ENCODE data around the gene PLD6.
"Not testable (repeated sequence)": the region's sequence is repeated elsewhere in the genome, so short reads cannot be mapped to it uniquely, and the experiment has no call there.

Gene PLD6, protein sequence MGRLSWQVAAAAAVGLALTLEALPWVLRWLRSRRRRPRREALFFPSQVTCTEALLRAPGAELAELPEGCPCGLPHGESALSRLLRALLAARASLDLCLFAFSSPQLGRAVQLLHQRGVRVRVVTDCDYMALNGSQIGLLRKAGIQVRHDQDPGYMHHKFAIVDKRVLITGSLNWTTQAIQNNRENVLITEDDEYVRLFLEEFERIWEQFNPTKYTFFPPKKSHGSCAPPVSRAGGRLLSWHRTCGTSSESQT

DNA sequence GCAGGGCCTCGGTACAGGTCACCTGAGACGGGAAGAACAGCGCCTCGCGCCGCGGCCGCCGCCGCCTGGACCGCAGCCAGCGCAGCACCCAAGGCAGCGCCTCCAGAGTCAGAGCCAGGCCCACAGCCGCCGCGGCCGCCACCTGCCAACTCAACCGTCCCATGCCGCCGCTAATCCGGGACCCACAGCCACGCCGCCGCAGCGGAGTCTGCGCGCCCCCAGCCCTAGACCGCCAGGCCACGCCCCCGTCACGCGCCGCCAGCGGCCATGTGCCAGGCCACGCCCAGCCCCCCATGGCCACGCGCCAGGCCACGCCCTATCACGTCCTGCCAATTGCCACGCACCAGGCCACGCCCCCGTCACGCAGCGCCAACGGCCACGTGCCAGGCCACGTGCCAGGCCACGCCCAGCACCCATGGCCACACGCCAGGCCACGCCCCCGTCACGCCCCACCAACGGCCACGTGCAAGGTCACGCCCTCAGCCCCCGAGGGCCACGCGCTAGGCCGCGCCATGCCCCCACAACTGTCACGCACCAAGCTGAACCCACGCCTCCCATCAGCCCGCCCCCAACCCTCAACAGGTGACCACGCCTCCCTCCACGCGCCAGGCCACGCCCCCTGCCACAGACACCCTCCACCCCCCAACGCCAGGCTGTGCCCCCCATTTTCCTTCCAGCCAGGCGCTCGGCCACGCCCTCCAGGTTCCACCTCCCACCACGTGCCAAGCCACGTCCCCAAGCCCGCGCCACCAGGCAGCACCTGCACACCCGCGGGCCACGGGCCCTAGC lies at the start of gene PLD6:
Gene PLD6, minus strand, starts transcription at position 210 of the 789 bp plus-strand sequence. Its CDS starts 47 bp downstream, at position 163.
- DNase-seq (ENCODE audit: low spot score), result peak; percentile 98
- in situ Hi-C loops (cut with MboI; ENCODE audit: low pct_unique_long_range_greater_than_20kb, low sequenced_read_pairs, unreplicated experiment), result no loop called here
- TF ChIP-seq, protein P1, sequence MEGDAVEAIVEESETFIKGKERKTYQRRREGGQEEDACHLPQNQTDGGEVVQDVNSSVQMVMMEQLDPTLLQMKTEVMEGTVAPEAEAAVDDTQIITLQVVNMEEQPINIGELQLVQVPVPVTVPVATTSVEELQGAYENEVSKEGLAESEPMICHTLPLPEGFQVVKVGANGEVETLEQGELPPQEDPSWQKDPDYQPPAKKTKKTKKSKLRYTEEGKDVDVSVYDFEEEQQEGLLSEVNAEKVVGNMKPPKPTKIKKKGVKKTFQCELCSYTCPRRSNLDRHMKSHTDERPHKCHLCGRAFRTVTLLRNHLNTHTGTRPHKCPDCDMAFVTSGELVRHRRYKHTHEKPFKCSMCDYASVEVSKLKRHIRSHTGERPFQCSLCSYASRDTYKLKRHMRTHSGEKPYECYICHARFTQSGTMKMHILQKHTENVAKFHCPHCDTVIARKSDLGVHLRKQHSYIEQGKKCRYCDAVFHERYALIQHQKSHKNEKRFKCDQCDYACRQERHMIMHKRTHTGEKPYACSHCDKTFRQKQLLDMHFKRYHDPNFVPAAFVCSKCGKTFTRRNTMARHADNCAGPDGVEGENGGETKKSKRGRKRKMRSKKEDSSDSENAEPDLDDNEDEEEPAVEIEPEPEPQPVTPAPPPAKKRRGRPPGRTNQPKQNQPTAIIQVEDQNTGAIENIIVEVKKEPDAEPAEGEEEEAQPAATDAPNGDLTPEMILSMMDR (IDR thresholded peaks at IDR 0.05; ENCODE audit: extremely low read depth, insufficient read depth, missing control alignments), result peak; percentile 8

DNA sequence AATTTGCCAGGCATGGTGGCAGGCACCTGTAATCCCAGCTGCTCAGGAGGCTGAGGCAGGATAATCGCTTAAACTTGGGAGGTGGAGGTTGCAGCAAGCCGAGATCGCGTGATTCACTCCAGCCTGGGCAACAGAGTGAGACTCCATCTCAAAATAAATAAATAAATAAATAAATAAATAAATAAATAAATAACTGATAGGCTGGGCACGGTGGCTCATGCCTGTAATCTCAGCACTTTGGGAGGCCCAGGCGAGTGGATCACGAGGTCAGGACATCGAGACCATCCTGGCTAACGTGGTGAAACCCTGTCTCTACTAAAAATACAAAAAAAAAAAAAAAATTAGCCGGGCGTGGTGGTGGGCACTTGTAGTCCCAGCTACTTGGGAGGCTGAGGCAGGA lies 49.6 kb upstream of the PLD6 start:
- in situ Hi-C loops (cut with MboI; ENCODE audit: low pct_unique_long_range_greater_than_20kb, low sequenced_read_pairs, unreplicated experiment); DNase-seq (ENCODE audit: low spot score): not testable (repeated sequence)

DNA sequence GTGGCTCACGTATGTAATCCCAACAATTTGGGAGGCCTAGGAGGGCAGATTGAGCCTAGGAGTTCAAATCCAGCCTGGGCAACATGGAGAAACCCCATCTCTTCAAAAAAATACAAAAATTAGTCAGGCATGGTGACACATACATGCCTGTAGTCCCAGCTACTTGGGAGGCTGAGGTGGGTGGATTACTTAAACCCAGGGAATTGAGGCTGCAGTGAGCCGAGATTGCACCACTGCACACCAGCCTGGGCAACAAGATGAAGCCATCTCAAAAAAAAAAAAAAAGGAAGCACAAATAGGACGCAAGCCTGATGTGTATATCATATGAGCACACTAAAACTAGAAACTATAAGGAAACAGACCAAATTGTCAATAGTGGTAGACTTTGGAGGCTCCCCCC lies 47.9 kb upstream of the PLD6 start:
- in situ Hi-C loops (cut with MboI; ENCODE audit: low pct_unique_long_range_greater_than_20kb, low sequenced_read_pairs, unreplicated experiment), result no loop called here
- DNase-seq (ENCODE audit: low spot score), result no peak
- TF ChIP-seq, protein P1 (IDR thresholded peaks at IDR 0.05; ENCODE audit: extremely low read depth, insufficient read depth, missing control alignments), result no peak

GRCh38 chr17:17253406-17253805 lies 47.3 kb upstream of the PLD6 start:
- DNase-seq (ENCODE audit: low spot score), result no peak
- in situ Hi-C loops (cut with MboI; ENCODE audit: low pct_unique_long_range_greater_than_20kb, low sequenced_read_pairs, unreplicated experiment), result no loop called here
- TF ChIP-seq, protein P1 (IDR thresholded peaks at IDR 0.05; ENCODE audit: extremely low read depth, insufficient read depth, missing control alignments), result no peak

DNA sequence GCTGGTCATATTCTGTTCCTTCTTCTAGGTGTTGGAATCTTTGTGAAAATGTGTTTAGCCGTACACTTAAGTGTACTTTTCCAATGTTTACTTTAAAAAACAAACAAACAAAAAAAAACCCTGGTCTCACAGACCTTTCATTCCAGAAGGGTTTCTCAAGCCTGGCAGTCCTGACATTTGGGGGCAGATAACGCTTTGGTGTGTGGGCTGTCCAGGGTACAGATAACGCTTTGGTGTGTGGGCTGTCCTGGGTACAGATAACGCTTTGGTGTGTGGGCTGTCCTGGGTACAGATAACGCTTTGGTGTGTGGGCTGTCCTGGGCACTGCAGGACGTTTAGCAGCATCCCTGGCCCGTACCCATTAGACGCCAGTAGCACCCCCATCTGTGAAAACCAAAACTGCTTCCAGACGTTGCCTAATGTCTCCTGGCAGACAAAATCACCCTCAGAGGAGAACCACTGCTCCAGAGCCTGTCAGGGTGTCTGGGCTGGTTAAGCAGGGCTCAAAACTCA lies 46.1 kb upstream of the PLD6 start:
- in situ Hi-C loops (cut with MboI; ENCODE audit: low pct_unique_long_range_greater_than_20kb, low sequenced_read_pairs, unreplicated experiment), result no loop called here
- TF ChIP-seq, protein P1 (IDR thresholded peaks at IDR 0.05; ENCODE audit: extremely low read depth, insufficient read depth, missing control alignments), result no peak
- DNase-seq (ENCODE audit: low spot score), result no peak

DNA sequence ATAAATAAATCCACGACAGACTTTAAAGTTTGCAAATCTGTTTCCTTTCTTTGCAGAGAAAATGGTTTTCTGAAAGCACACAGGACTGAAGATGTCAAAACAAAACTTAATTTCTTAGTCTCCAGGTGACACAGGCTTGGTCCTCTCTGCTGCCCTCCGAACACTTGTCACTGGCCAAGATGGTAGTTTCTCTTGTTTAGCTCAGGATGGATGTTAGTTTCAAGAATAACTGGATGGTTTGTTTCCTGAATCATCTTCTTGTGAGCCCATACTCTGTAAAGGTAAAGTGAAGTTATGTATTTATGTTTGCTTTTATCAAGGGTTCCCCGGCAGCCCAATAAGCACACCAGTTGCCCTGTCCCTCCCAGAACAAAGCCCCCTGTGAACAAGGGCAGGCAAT lies 40.7 kb upstream of the PLD6 start:
- in situ Hi-C loops (cut with MboI; ENCODE audit: low pct_unique_long_range_greater_than_20kb, low sequenced_read_pairs, unreplicated experiment), result no loop called here
- no peak for DNase-seq (ENCODE audit: low spot score)
- TF ChIP-seq, protein P1 (IDR thresholded peaks at IDR 0.05; ENCODE audit: extremely low read depth, insufficient read depth, missing control alignments), result no peak

GRCh38 chr17:17243163-17243562 lies 37.0 kb upstream of the PLD6 start:
- in situ Hi-C loops (cut with MboI; ENCODE audit: low pct_unique_long_range_greater_than_20kb, low sequenced_read_pairs, unreplicated experiment), result no loop called here
- DNase-seq (ENCODE audit: low spot score), result no peak
- TF ChIP-seq, protein P1 (IDR thresholded peaks at IDR 0.05; ENCODE audit: extremely low read depth, insufficient read depth, missing control alignments), result no peak

All from GM13977 (cell line).